C4-2B (cell line): Measurements from ENCODE around the gene LRRN2.

ENCODE experiments used
- H3K27ac ChIP-seq: fragments of 450-650 bp; 2 replicates; pipeline ENCODE4 v1.5.1; 2017
- ZFX ChIP-seq: fragments of 450-650 bp; IDR thresholded peaks from 2 replicates; pipeline ENCODE4 v1.6.1; 2017
- TF ChIP-seq, protein P1 (sequence below): fragments of 450-650 bp; conservative IDR thresholded peaks from 2 replicates; pipeline ENCODE4 v1.5.1; 2017; ENCODE audit warnings: mild to moderate bottlenecking

Gene LRRN2

DNA sequence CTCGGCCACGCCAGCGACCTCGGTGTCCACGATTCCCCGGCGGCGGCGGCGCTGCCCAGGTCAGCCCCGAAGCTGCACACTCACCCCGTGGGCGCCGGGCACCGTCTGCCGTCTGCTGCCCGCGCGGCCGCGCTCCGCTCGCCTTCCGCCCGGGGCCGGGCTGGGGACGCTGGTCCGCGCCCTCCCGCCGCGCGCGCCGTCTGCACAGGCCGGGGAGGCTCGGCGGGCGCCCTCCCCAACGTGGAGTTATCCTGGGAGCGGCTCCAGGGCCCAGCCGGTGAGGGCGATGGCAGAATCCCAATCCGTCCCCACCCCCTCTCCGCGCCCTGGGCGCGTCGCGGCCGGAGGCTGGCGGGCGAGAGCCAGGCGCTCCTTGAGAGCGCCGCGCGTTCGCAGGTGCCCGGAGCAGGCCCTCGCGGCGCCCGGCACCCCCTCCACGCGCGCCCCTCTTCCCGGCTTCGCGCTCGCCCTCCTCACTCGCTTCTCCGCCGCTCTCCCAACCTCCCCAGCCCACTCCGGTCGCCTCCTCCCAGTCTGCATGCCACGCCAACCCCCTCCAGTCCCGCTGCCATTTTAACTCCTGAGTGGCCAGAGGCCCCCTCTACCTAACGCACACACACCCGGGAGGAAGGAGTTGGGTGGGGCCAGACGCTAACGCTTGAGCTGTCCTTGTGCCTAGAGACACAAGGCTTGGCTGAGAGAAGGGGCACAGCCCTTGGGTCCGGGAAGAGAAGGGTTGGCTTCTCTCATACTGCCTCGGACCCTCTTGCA lies at the start of gene LRRN2:
LRRN2 (minus strand) TSS at position 503 of the 771 bp plus-strand sequence. CDS start 65,746 bp downstream, outside the sequence.
- TF ChIP-seq, protein P1, sequence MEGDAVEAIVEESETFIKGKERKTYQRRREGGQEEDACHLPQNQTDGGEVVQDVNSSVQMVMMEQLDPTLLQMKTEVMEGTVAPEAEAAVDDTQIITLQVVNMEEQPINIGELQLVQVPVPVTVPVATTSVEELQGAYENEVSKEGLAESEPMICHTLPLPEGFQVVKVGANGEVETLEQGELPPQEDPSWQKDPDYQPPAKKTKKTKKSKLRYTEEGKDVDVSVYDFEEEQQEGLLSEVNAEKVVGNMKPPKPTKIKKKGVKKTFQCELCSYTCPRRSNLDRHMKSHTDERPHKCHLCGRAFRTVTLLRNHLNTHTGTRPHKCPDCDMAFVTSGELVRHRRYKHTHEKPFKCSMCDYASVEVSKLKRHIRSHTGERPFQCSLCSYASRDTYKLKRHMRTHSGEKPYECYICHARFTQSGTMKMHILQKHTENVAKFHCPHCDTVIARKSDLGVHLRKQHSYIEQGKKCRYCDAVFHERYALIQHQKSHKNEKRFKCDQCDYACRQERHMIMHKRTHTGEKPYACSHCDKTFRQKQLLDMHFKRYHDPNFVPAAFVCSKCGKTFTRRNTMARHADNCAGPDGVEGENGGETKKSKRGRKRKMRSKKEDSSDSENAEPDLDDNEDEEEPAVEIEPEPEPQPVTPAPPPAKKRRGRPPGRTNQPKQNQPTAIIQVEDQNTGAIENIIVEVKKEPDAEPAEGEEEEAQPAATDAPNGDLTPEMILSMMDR: no peak
- no peak for TF ChIP-seq ZFX
- no peak within 1 kb of the TSS for H3K27ac ChIP-seq

DNA sequence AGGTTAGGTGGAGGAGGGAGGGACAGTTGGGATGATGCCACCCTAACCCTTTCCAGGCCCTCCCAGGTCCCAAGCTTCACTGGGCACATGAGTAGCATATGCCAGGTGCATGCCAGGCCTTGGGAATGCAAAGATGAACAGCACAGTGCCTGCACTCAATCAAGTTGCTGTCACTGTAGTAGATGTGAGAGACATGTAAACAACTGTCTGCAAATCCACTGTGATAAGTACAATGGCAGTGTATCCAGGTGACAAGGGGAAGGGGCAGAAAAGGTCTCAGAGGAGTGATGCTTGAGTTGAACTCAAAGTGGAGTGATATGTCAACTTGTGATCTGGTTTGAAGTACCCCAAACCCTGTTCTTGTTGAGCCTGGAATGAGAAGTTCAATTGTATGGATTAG lies 49.5 kb upstream of the LRRN2 start:
- no peak for TF ChIP-seq ZFX
- TF ChIP-seq, protein P1: no peak
- H3K27ac ChIP-seq: no peak overlapping the region

DNA sequence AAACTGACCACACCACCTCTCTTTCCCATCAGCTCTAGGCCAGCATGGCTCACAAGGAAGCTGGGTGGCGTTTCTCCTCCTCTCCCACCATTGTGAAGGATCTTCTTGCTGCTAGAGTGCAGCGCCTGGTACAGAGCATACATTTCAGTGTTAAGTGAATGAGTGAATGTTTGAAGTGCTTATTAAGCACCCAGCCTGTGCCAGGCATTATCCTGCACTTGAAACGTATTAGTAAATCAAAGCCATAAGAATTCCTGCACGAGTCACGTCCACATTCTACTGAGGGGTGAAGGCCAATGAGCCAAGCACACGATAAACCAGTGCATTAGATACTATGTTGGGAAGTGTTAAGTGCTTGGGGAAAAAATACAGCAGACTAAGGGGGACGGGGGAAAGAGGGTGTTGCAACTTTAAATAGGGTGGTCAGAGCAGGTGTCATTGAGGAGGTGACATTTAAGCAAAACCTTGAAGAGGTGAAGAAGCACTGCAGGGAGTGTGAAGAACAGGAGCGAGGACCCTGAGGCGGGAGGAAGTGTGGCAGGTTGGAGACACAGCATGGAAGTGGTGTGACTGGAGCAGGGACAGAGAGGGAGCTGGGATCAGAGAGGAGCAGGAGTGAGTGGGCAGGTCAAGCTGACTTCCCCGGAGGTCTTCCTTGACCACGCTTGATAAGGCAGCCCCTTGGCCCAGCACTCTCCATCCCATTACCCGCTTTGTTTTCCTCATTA lies 48.5 kb upstream of the LRRN2 start:
- TF ChIP-seq ZFX: no peak
- TF ChIP-seq, protein P1: no peak

DNA sequence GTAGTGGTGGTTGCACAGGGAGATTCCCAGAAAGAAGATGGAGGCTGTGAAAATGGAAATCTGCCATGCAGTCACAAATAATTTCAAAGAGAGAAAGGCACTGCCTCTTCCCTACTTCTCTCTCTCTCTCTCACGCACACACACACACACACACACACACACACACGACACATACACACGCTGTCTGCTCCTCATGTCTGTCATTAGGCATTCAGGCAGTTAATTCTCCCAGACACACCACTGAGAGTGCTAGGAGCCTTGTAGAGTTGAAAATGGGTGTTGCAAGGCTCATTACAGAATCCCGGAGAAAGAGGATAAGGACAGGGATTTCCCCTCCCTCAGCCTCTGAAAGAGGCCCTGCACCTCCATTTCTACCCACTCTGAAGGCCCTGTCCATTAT lies 47.8 kb upstream of the LRRN2 start:
- no peak for TF ChIP-seq ZFX
- TF ChIP-seq, protein P1: no peak
- no peak overlapping the region for H3K27ac ChIP-seq

More for the DNA sequence above, 48.5 kb upstream of the LRRN2 start:
- H3K27ac ChIP-seq: no peak overlapping the region

DNA sequence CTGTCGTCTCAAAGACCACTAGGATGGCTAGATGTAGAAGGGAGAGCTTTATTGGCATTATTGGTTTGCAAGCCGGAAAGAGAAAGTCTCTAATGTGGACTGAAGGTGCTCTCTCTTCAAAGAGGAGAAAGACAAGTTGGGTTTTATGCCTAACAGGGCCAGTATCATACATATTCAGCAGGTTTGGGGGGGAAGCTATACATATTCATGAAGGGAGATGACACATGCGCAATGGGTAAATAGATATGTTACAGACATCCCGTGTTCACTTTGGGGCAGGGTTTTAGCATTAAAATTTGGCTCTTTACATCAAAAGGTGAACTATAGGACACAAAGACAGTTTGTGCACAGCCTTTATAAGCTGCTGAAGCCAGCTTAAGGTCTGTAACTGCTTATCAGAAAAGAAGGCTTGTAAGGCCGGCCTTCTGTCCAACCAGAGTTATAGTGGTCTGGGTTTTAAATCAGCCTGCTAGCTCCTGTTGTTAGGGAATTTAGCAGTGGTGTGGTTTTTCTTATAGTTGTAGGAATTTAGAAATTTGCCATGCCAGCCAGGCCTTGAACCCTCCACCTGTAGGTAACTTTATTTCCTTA lies 46.5 kb upstream of the LRRN2 start:
- TF ChIP-seq, protein P1: no peak
- TF ChIP-seq ZFX: no peak
- no peak overlapping the region for H3K27ac ChIP-seq

DNA sequence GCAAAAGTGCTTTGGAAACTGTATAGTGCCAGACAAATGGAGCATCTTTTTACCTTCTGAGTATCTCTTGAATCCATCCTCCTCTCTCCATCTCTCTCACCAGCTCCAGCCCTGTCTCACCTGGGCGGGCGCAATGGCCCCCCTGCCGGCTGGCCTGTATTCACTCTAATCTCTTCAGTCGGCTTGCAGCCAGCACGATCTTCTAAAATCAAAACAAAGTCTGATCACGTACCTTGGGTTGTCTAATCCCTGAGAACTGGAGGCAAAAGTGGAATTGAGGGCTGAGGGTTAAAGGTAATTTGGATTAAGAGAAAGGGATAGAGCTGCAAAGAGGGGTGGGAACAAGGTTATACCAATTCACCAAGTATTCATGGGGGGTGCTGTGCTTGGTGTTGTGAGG lies 46.0 kb upstream of the LRRN2 start:
- TF ChIP-seq, protein P1: no peak
- no peak for TF ChIP-seq ZFX
- H3K27ac ChIP-seq: no peak overlapping the region
